GM18870 (cell line): ENCODE data around the gene CSAG3.

Source experiments
- ATAC-seq: cut with Tn5 transposase; IDR thresholded peaks from one replicate; pipeline ENCODE4 v1.9.1; 2021; ENCODE audit warnings: moderate library complexity; ENCODE audit not compliant: unreplicated experiment

Gene CSAG3

DNA sequence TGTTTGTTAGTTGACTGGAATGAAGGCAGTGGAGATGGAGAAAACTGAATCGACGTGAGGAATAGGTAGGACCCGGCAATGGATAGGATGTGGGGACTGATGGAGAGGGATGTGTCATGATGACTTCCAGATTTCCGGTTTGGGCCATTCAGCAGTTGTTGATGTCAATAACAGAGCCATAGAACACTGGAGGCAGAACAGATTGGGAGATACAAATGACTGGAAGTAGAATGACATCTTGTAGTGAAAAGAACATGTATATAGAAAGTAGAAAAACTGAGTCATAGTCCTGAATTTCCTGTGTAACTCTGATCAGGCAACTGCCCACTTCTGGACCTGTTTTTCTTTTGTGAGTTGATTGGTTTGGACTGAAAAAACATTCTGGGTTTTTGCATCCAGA lies 47.0 kb downstream of the CSAG3 start:
- no peak for ATAC-seq
